Endothelial cell of umbilical vein (primary cell): ENCODE measurements around the gene PGS1. TPM values are rescaled to one million over a fixed set of nuclear protein-coding genes. Genes with fewer than 3 reads are reported as not detected.

Experiments
- BruUV-seq: library from RNA; stranded (reverse); fragments of 400-500 nt; replicated peaks from 2 replicates; lab custom pipeline; 2021; lab: Mats Ljungman, UMichigan
- CTCF ChIA-PET: fragments of 300-600, 350-600 bp; sonication (Branson Sonifier 250); formaldehyde crosslinking; loops from one replicate; lab custom pipeline; 2021; ENCODE audit warnings: antibody characterized with exemption, inconsistent platforms; lab: Charles Lee
- POLR2A ChIA-PET: fragments of 300-600, 350-600 bp; sonication (Branson Sonifier 250); formaldehyde crosslinking; loops from one replicate; lab custom pipeline; 2021; ENCODE audit warnings: antibody characterized with exemption, inconsistent platforms; lab: Charles Lee
- DNase-seq: peaks from one replicate; pipeline ENCODE4 v3.0.0-alpha.2; 2011; ENCODE audit warnings: low read depth, low spot score
- FAIRE-seq: peaks from 2 replicates; lab custom pipeline; 2011; peaks lifted over from hg19 to GRCh38; lab: Jason Lieb, UNC
- H2AFZ ChIP-seq: 2 replicates; pipeline ENCODE4 v1.6.0; 2012; ENCODE audit warnings: low read depth, low read length, control low read depth, inconsistent platforms
- H3K27ac ChIP-seq: 2 replicates; pipeline ENCODE4 v1.5.1; 2011; ENCODE audit warnings: low read depth, mild to moderate bottlenecking, control low read depth, low read length, moderate library complexity; ENCODE audit not compliant: insufficient read depth
- H3K27me3 ChIP-seq, 2 experiments: 2 replicates each; pipeline versions ENCODE4 v1.6.0 to v1.6.1; 2011; ENCODE audit warnings: low read length in 2 of 2, mixed read lengths in 1 of 2; ENCODE audit not compliant: control insufficient read depth in 2 of 2, insufficient read depth in 2 of 2
- H3K36me3 ChIP-seq, 2 experiments: 2 replicates in 1 of 2; 3 replicates in 1 of 2; pipeline ENCODE4 v1.5.1; 2011; ENCODE audit warnings: low read length in 2 of 2, mild to moderate bottlenecking in 1 of 2, moderate library complexity in 1 of 2; ENCODE audit not compliant: control insufficient read depth in 2 of 2, insufficient read depth in 2 of 2; ENCODE audit errors: extremely low read depth in 1 of 2
- H3K4me1 ChIP-seq: 3 replicates; pipeline ENCODE4 v1.5.1; 2011; ENCODE audit warnings: mild to moderate bottlenecking, low read length; ENCODE audit not compliant: control insufficient read depth, insufficient read depth; ENCODE audit errors: extremely low read depth
- H3K4me2 ChIP-seq: 2 replicates; pipeline ENCODE4 v1.6.1; 2011; ENCODE audit warnings: low read length, control low read depth, mixed read lengths; ENCODE audit not compliant: insufficient read depth
- H3K4me3 ChIP-seq, 3 experiments: fragments of 200-600 bp in 1 of 3; sonication (generic), shearing (Covaris generic) in 1 of 3; replicated peaks in 1 of 3; 2 replicates each; pipeline ENCODE4 v1.5.1; 2011 to 2016; ENCODE audit warnings: control low read depth in 3 of 3, low read length in 3 of 3, mild to moderate bottlenecking in 2 of 3, inconsistent platforms in 1 of 3, low read depth in 1 of 3, moderate library complexity in 1 of 3; ENCODE audit not compliant: insufficient read depth in 1 of 3
- H3K79me2 ChIP-seq: 2 replicates; pipeline ENCODE4 v1.6.0; 2012; ENCODE audit warnings: low read length, inconsistent platforms; ENCODE audit not compliant: control insufficient read depth, insufficient read depth
- H3K9ac ChIP-seq: replicated peaks from 2 replicates; pipeline ENCODE3; 2011; ENCODE audit warnings: low read length, control low read depth; ENCODE audit not compliant: insufficient read depth; ENCODE audit errors: extremely low read depth
- H3K9me1 ChIP-seq: replicated peaks from 3 replicates; pipeline ENCODE4 v1.6.0; 2011; ENCODE audit warnings: mild to moderate bottlenecking, low read length; ENCODE audit not compliant: control insufficient read depth, insufficient read depth; ENCODE audit errors: extremely low read depth
- H3K9me3 ChIP-seq: replicated peaks from 2 replicates; pipeline ENCODE4 v1.5.1; 2012; ENCODE audit warnings: low read length, inconsistent platforms; ENCODE audit not compliant: control insufficient read depth, insufficient read depth
- H4K20me1 ChIP-seq: replicated peaks from 2 replicates; pipeline ENCODE3; 2011; ENCODE audit warnings: mild to moderate bottlenecking, low read length; ENCODE audit not compliant: control insufficient read depth, insufficient read depth; ENCODE audit errors: extremely low read depth
- CTCF ChIP-seq, 2 donors: IDR thresholded peaks; 1 replicate in 1 of 2; 2 replicates in 1 of 2; pipeline ENCODE4 v1.5.1; 2011; ENCODE audit warnings: low read length in 2 of 2, mild to moderate bottlenecking in 2 of 2, moderate library complexity in 2 of 2, control low read depth in 1 of 2, inconsistent platforms in 1 of 2, low read depth in 1 of 2; ENCODE audit not compliant: insufficient read depth in 1 of 2; ENCODE audit errors: extremely low read depth in 1 of 2
- EZH2 ChIP-seq: IDR thresholded peaks from 2 replicates; pipeline ENCODE4 v1.6.1; 2012; ENCODE audit warnings: borderline replicate concordance, low read depth, mild to moderate bottlenecking, moderate library complexity, low read length, inconsistent platforms; ENCODE audit not compliant: severe bottlenecking
- FOS ChIP-seq: IDR thresholded peaks from 2 replicates; pipeline ENCODE4 v1.6.1; 2011; ENCODE audit warnings: mild to moderate bottlenecking, low read length, moderate library complexity, borderline replicate concordance; ENCODE audit not compliant: insufficient read depth
- GATA2 ChIP-seq: IDR thresholded peaks from 2 replicates; pipeline ENCODE4 v1.7.0; 2011; ENCODE audit warnings: low read depth, mild to moderate bottlenecking, moderate library complexity, mixed read lengths, low read length; ENCODE audit not compliant: insufficient read length, insufficient read depth
- JUN ChIP-seq: IDR thresholded peaks from 2 replicates; pipeline ENCODE4 v1.6.1; 2011; ENCODE audit warnings: borderline replicate concordance, low read depth; ENCODE audit not compliant: insufficient read length, insufficient read depth
- MAX ChIP-seq: IDR thresholded peaks from 2 replicates; pipeline ENCODE4 v1.6.1; 2011; ENCODE audit not compliant: insufficient read depth, insufficient read length
- MYC ChIP-seq: IDR thresholded peaks from one replicate; pipeline ENCODE4 v1.6.1; 2011; ENCODE audit warnings: mild to moderate bottlenecking, low read depth, low read length
- POLR2A ChIP-seq: IDR thresholded peaks from 2 replicates; pipeline ENCODE4 v1.6.1; 2012; ENCODE audit warnings: low read depth, mild to moderate bottlenecking, control low read depth, low read length
- POLR2AphosphoS5 ChIP-seq: IDR thresholded peaks from 2 replicates; pipeline ENCODE4 v1.6.1; 2012; ENCODE audit warnings: low read depth, mild to moderate bottlenecking, control low read depth, low read length, moderate library complexity; ENCODE audit not compliant: insufficient read depth
- dilution Hi-C: fragments of 300-500 bp; cut with MboI; formaldehyde crosslinking; loops from one replicate; pipeline ENCODE4 v1.15.0; 2019; ENCODE audit warnings: low sequenced_read_pairs; ENCODE audit not compliant: extremely low pct_ligation_motif_present
- intact Hi-C: fragments of 100-400 bp; cut with micrococcal nuclease; formaldehyde crosslinking; loops from one replicate; pipeline ENCODE4 v1.10.0; 2022
- polyA plus RNA-seq, 4 experiments: library from polyadenylated mRNA; depleted of rRNA in 3 of 4; stranded (reverse) in 3 of 4; unstranded in 1 of 4; fragments of >200 nt; gene quantifications; 2 replicates each; pipeline versions ENCODE4 v1.2.1 to v1.2.3, GENCODE V29; 2011 to 2012; ENCODE audit warnings: missing spikeins in 1 of 4
- total RNA-seq: library from RNA; stranded (reverse); gene quantifications from 2 replicates; pipeline ENCODE4 v1.2.3, GENCODE V29; 2021

Gene PGS1
- total and polyA plus RNA-seq, 2 donors (not counting 3 experiments of a cell fraction or from before 2014, with no cell fraction given): 50.8 to 66.0 TPM

GRCh38 chr17:78392295-78392694 lies 13.8 kb downstream of the PGS1 start:
- no peak overlapping the region for H3K4me3 ChIP-seq
- no peaks in the 10 kb centered on the region for H4K20me1 ChIP-seq
- dilution Hi-C loops (no loop called here), intact Hi-C loops (no loop called here)
- peaks cover 51% of the 10 kb centered on the region for H3K4me1 ChIP-seq
- DNase-seq (no peak), FAIRE-seq (no peak)
- ChIA-PET CTCF (interaction anchor here (0.7 to 2.7 kb wide), 7 partner anchors 9 to 142 kb away, joined by 3 to 21 read pairs (median 5); no protein-coding TSS in a partner anchor), POLR2A (interaction anchor here (0.9 kb wide), 1 partner anchor 32 kb away, joined by 3 read pairs; the partner anchor contains the start of gene SOCS3)
- no peak overlapping the region for H3K4me2 ChIP-seq
- H3K9me3 ChIP-seq: no peaks in the 10 kb centered on the region
- H3K9me1 ChIP-seq: no peaks in the 10 kb centered on the region
- H3K36me3 ChIP-seq: peaks cover 0 to 16% of the 10 kb centered on the region in 2 experiments
- H3K27ac ChIP-seq: no peak overlapping the region
- H3K27me3 ChIP-seq: no peaks in the 10 kb centered on the region
- TF ChIP-seq CTCF (IDR thresholded peaks at IDR 0.05; ENCODE audit: extremely low read depth in 1 of 2, insufficient read depth in 1 of 2, low read depth in 1 of 2, low read length in 2 of 2) (no peak), POLR2AphosphoS5 (no peak), MAX (no peak), GATA2 (no peak), FOS (no peak), EZH2 (no peak), MYC (no peak), JUN (no peak), POLR2A (no peak)
- peaks cover 88% of the 10 kb centered on the region for H3K79me2 ChIP-seq
- H2AFZ ChIP-seq: no peak overlapping the region
- no peak overlapping the region for H3K9ac ChIP-seq
- BruUV-seq: no TSS peak
